ENCODE data around the gene EHD4. TPM values are rescaled to one million over a fixed set of nuclear protein-coding genes. Genes with fewer than 3 reads are reported as not detected.
A peak's percentile ranks its signal among the peaks of the same experiment; 100 is the strongest.

The EHD4 gene
- total RNA-seq, 1 experiment from 2014 or later, result 35.3 TPM

DNA sequence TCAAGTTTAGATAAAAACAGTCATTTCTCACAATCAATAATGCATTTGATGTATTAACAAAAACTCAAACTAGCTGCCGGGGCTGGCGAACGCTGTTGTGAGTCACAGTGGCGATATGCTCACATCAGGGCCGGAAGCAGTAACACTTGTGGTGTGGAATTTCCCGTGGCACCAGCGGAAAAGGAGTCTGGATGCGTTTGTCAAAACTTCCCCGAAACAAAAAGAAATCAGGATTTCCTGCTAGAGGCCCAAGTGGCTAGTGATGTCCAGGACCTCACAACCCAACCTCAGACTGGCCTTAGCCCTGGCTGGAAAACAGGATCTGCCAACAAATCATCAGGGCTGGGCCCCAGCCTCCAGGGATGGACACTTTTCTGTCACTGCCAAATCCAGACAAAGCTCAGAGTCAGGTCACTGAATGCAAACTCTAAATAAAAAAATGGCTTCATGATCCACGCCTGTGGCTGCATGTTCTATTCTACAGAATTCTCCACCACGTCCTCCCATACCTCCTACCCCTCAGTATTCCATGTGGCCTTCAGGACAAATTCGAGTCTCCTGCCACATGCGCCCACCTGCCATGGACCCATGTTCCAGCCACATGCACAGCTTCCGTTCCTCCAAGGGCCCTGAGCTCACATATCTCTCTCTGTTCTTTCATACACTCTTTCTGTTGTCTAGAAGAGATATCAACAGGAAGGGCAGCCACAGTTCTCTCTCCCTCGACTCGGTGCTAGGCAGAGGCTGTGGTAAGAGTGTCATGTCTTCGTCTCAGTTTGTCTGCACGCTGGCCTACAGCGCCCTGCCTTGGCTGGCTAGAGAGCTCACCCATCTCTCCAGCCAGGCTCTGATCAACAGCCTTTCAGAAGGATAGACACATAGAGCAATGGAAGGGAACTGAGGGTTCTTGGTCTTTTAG lies 35.4 kb downstream of the EHD4 start:
- peak; percentile 56 for DNase-seq (ENCODE audit: low read depth)

GRCh38 chr15:41936155-41936554 lies 36.2 kb downstream of the EHD4 start:
- DNase-seq (ENCODE audit: low read depth), result no peak

DNA sequence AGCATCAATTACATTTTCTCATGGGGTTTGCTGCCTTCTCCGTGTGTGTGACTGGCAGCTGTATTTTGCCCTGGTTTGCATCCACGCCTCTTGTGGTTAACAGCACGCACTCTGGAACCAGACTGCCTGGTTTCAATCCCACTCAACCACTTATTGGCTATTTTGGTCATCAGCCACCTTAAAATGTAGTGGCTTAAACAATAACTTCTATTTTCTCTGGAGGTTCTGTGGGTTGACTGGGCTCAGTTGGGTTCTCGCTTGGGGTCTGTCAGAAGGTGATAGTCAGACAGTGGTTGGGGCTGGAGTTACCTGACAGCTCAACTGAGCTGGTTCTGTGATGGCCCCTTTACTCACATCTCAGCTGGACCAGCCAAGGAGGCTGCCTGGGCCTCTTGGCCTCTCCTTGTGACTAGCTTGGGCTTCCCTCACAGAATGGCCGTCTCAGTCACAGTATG lies 36.8 kb downstream of the EHD4 start:
- DNase-seq (ENCODE audit: low read depth), result peak; percentile 65

GRCh38 chr15:41934843-41935242 lies 37.5 kb downstream of the EHD4 start:
- peak; percentile 70 for DNase-seq (ENCODE audit: low read depth)

DNA sequence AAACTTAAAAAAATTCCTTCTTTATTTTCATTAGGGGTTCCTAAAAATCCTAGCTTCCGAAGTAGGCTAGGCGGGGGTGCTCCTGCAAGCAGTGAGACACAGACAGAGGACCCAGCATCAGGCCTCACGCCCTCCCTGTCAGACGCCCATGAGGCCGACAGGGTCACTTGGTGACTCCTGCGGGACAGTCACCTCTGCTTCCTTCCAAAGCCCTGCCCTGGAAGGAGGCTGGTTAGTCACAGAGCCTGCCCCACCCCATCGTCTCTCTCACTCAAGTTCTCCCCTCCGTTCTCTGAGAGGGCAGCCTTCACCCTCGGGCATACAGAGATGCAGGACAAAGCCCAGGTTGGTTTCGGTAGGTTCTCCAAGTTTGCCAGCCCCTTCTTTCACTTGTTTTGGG lies 38.6 kb downstream of the EHD4 start:
- DNase-seq (ENCODE audit: low read depth), result peak; percentile 76

DNA sequence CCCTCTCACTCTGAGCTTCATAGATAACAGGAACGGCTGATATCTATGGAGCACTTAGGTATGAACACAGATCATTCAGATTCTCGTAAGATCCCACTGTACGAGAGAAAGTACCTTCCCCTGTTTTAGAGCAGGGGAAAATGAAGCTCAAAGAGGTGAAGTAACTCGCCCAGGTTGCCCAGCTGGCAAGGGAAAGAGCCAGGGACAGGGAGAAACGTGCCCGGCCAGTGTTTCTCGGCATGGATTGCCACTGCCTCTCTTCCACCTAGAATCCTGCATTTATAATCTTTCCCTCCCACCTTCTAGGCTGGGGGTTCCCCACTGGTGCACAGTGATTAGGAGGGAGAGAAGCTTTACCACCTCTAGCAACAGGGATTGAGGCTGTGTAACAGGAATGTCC lies 39.0 kb downstream of the EHD4 start:
- no peak for DNase-seq (ENCODE audit: low read depth)

DNA sequence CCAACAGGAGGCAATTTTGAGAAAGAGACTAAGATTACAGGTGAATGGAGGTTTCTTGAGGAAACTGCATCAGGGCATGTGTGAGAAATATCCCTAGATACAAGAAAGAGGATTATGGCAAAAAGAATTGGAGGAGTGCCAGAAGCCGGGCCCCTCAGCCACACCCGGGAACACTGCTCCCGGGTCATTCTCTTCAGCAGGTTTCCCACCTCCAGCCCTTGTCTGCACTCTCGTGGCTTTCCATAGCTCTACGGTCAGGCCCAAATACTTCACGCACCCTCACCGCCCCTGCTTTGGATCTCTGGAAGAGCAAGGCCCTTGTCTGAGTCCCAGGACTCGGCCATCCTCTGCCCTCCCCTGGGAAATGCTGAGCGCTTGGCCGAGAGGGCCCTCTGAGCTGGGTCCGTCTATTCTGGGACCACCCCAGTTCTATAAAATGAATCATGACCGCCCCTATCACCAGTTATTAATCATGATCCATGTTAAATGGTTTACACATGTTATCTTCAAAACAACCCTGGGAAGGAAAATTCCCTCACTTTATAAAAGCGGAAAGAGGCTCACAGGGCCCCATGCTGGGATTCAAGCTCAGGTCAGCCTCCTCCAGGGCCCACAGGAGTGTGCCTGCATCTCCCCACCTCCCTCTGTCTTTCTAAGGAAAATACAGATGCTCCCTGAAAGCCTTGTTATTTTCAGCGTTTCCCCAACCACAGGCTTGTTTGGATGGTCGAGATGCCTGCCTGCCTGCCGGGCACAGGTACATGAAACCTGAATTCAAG lies 39.7 kb downstream of the EHD4 start:
- DNase-seq (ENCODE audit: low read depth), result no peak

DNA sequence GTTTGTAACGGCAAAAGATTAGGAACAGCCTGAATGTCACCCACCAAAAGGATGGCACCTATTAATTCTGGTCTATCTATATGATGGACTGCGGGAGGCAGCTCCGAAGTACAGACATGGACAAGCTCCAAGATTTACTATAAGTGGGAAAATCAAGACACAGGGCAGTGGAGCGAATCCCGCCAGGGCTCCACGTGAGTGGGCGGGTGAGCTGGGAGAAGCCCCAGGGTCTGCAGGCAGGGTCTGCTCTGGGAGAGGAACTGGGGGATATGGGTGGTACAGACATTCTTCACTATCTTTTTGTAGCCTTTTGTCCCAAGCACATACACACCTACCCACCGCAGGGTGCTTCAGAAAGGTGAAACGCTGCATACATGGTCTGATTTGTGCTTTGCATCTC lies 40.3 kb downstream of the EHD4 start:
- DNase-seq (ENCODE audit: low read depth), result no peak

DNA sequence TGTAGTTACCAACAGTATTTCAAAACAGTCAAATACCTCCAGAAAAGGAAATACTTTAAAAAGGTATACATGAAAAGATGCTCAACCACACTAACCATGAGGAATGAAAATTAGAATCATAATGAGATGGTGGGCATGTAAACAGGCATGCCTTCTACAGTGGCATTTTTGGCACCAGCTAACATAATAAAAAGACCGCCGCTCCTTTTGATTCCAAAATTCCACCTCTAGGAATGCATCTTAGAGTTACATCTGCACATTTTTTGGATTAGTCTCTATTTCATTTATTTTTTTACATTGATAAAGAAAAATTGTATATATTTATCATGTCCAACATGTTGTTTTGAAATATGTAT lies 41.5 kb downstream of the EHD4 start:
- no peak for DNase-seq (ENCODE audit: low read depth)

DNA sequence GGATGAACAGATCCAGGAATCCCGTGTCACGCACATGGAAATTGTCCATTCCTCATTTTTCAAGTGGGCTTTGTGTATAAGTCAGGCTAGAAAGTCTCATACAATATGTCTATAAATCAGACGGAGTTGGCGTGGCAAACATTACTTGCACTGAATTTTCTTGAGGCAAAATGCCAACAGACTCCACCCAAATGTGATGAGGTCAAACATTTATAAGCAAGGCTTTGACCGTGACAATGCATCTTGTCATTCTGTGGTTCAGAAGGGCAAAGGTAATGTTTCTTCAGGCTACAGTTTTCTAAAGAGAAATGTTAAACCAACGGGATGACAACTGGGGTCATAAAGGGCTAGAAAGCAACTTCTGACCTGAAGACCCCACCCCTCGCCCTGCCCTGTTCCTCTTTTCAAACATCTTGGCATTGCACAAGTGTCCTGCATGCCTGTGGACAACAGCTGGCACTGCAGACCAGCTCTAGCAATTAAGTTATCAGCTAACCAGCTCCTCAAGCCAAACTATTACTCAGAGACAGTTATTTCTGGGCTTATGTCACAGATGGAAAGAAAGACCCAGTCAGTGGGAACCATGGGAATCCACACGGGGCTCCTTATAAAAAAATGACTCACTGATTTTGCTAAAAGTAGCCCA lies 42.0 kb downstream of the EHD4 start:
- peak; percentile 99 for DNase-seq (ENCODE audit: low read depth)

- peak; percentile 95 for DNase-seq (ENCODE audit: low read depth)
Observed at GRCh38 chr15:41928637-41929620, 43.4 kb downstream of the EHD4 start.

DNA sequence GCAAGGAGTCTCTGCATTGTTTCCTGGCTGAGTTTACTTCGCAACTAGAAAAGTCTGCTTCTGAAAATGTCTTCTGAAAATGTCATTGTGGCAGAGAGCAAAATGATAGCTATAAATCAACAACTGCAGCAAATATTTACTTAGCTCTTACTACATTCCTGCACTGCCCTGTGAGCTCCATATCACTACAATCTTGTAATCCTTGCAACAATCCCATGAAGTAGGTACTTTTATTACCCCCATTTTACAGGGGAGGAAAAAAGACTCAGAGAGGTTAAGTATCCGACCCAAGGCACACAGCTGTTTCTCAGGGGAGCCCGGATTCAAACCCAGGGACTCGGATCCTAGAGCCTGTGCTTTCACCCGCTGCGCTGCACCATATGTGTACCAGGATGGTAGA lies 44.3 kb downstream of the EHD4 start:
- no peak for DNase-seq (ENCODE audit: low read depth)

GRCh38 chr15:41927536-41927935 lies 44.8 kb downstream of the EHD4 start:
- no peak for DNase-seq (ENCODE audit: low read depth)

DNA sequence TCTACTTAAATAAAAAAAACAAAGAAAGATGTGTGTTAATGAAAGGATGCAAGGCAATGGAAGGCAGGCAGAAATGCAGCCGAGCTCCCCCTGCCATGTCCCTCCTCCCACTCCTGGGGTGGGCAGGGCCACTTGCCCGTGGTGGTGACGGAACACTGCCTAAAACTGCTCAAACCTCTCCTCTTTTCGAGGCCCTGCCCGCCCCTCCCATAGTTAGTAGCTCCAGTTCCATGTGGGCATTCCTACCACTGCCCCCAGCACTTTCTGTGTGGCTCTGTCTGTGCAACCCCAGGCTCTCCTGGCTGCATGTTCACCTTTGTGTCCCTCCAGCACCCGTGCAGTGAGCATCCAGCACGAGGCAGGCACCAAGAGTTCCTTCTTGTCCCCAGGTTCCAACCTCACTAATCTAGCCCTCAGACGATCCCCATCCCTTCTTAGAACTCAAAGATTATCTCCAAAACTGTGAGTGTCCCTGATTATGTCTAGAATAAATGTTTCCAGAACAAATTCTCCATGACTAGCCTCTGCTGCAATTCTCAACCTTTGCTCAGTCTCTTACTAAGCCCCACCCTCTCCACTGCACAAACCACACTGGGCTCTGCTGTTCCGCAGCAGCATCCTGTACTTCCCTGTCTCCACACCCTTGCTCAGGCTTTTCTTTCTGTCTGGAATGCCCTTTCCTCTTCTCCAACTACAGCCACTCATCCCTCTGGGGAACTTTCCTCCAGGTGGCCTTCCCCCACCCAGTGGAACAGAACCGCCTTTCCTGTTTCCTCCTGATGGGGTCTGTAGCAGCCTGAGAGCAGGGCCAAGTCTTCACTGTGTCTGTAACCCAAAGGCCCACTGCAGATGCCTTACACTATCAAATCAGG lies 45.9 kb downstream of the EHD4 start:
- peak; percentile 45 for DNase-seq (ENCODE audit: low read depth)

DNA sequence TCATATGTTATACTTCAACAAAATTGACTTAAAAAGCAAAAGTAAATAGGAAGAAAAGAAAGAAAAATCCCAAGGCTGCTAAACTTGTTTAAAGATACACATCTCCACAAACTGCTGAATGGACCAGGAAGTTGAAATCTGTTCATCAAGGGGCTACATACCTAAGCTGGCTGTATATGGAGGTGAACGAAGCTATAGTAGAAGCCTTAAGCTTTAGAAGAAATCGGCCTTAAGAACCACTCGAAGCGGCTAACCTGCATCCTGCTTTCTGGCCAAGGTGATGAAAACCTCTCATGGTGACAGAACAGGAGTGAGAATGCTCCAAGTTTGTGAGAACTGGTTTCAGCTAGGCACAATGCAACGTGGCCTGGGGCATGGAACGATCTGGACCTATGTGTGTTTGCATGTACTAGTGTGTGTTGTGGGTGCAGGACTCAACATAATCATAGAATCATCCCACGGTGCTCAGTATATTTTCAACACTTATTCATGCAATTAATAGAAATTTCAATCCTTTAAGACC lies 47.2 kb downstream of the EHD4 start:
- DNase-seq (ENCODE audit: low read depth), result no peak

- DNase-seq (ENCODE audit: low read depth), result no peak
Observed at GRCh38 chr15:41923401-41923997, 48.9 kb downstream of the EHD4 start.

GRCh38 chr15:41922353-41922752 lies 50.0 kb downstream of the EHD4 start:
- DNase-seq (ENCODE audit: low read depth), result no peak

- DNase-seq (ENCODE audit: low read depth), result no peak
Observed at GRCh38 chr15:41921639-41922038, 50.7 kb downstream of the EHD4 start.

- DNase-seq (ENCODE audit: low read depth), result no peak
Observed at GRCh38 chr15:41921167-41921566, 51.2 kb downstream of the EHD4 start.

Measured in RPMI7951 (cell line).